Upper lobe of left lung (tissue), 4 donors: ENCODE measurements around the gene SUSD5.

Experiments used
- EP300 ChIP-seq, 4 donors: sonication (generic); formaldehyde crosslinking; IDR thresholded peaks; one replicate each; pipeline ENCODE4 v1.5.1; 2017; ENCODE audit warnings: antibody characterized with exemption in 4 of 4, control low read depth in 2 of 4
- POLR2A ChIP-seq, 4 donors: fragments of 450-650 bp; IDR thresholded peaks; one replicate each; pipeline ENCODE4 v1.5.1; 2016 to 2017; ENCODE audit warnings: antibody characterized with exemption in 4 of 4, mild to moderate bottlenecking in 2 of 4
- POLR2AphosphoS5 ChIP-seq, 2 donors: sonication (generic); formaldehyde crosslinking; IDR thresholded peaks; one replicate each; pipeline ENCODE4 v1.5.1; 2017; ENCODE audit warnings: antibody characterized with exemption in 2 of 2
- TF ChIP-seq, protein P1 (sequence below), 6 experiments: fragments of 450-650 bp in 4 of 6; fragments of 200-600 bp in 2 of 6; sonication (generic) in 2 of 6; IDR thresholded peaks; one replicate each; pipeline ENCODE4 v1.5.1; 2016 to 2019; ENCODE audit warnings: antibody characterized with exemption in 6 of 6

DNA sequence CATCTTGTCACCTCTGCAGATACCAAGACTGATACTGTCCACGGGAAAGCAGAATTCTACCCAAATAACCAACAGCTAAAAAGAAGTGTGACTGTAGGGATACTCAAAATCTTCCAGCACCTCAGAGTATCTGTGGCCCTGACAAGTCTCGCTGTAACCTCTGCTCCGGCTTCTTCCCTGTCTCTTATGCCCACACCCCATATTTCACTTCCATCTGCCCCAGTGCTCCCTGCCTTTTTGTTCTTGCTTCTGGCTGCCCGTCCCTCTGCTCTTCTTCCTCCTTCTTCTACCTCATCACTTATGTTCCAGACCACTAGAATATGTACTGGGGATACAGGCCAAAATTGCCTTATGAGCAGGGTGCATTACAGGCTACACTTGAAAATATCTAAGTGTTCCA is 59.4 kb downstream of the SUSD5 start:
- TF ChIP-seq EP300 (IDR thresholded peaks at IDR 0.05) (no peak), POLR2A (IDR thresholded peaks at IDR 0.05) (no peak), POLR2AphosphoS5 (IDR thresholded peaks at IDR 0.05) (no peak)
- TF ChIP-seq, protein P1, sequence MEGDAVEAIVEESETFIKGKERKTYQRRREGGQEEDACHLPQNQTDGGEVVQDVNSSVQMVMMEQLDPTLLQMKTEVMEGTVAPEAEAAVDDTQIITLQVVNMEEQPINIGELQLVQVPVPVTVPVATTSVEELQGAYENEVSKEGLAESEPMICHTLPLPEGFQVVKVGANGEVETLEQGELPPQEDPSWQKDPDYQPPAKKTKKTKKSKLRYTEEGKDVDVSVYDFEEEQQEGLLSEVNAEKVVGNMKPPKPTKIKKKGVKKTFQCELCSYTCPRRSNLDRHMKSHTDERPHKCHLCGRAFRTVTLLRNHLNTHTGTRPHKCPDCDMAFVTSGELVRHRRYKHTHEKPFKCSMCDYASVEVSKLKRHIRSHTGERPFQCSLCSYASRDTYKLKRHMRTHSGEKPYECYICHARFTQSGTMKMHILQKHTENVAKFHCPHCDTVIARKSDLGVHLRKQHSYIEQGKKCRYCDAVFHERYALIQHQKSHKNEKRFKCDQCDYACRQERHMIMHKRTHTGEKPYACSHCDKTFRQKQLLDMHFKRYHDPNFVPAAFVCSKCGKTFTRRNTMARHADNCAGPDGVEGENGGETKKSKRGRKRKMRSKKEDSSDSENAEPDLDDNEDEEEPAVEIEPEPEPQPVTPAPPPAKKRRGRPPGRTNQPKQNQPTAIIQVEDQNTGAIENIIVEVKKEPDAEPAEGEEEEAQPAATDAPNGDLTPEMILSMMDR (IDR thresholded peaks at IDR 0.05): no peak
